Activated CD8-positive, alpha-beta memory T cell treated with anti-CD3 and anti-CD28 coated beads, Interleukin-2, amount 50 U/mL, for 24 hours (primary cell): ENCODE measurements around the gene ALDOC.

Experiments used
- DNase-seq: peaks from one replicate; pipeline ENCODE4 v3.0.0-alpha.2; 2020; ENCODE audit errors: extremely low read depth

The ALDOC gene

GRCh38 chr17:28532050-28532960, 44.4 kb downstream of the ALDOC start:
- DNase-seq, result no peak

- no peak for DNase-seq
Measured at GRCh38 chr17:28530926-28531325, 45.8 kb downstream of the ALDOC start.

GRCh38 chr17:28530250-28530649, 46.4 kb downstream of the ALDOC start:
- no peak for DNase-seq

GRCh38 chr17:28529013-28529400, 47.7 kb downstream of the ALDOC start:
- DNase-seq, result no peak

GRCh38 chr17:28528327-28529012, 48.2 kb downstream of the ALDOC start:
- DNase-seq, result no peak

- no peak for DNase-seq
Measured at GRCh38 chr17:28527859-28528258, 48.8 kb downstream of the ALDOC start.

GRCh38 chr17:28527181-28527681, 49.5 kb downstream of the ALDOC start:
- DNase-seq, result no peak

- DNase-seq, result no peak
Measured at GRCh38 chr17:28526381-28526780, 50.3 kb downstream of the ALDOC start.

- DNase-seq, result no peak
Measured at GRCh38 chr17:28524476-28525424, 51.9 kb downstream of the ALDOC start.

- DNase-seq, result no peak
Measured at GRCh38 chr17:28523876-28524275, 52.8 kb downstream of the ALDOC start.

GRCh38 chr17:28523186-28523585, 53.5 kb downstream of the ALDOC start:
- no peak for DNase-seq
